ACHN (cell line): ENCODE results near the gene STAMBPL1.
"Not testable (repeated sequence)": the region's sequence is repeated elsewhere in the genome, so short reads cannot be mapped to it uniquely, and the experiment has no call there.

ENCODE experiments used
- DNase-seq: peaks from one replicate; pipeline ENCODE4 v3.0.0-alpha.2; 2015
- in situ Hi-C: cut with HindIII; loops from 2 replicates; pipeline ENCODE4 v1.10.0; 2017; ENCODE audit warnings: low sequenced_read_pairs, low pct_ligation_motif_present, low pct_unique_long_range_greater_than_20kb

STAMBPL1 gene

DNA sequence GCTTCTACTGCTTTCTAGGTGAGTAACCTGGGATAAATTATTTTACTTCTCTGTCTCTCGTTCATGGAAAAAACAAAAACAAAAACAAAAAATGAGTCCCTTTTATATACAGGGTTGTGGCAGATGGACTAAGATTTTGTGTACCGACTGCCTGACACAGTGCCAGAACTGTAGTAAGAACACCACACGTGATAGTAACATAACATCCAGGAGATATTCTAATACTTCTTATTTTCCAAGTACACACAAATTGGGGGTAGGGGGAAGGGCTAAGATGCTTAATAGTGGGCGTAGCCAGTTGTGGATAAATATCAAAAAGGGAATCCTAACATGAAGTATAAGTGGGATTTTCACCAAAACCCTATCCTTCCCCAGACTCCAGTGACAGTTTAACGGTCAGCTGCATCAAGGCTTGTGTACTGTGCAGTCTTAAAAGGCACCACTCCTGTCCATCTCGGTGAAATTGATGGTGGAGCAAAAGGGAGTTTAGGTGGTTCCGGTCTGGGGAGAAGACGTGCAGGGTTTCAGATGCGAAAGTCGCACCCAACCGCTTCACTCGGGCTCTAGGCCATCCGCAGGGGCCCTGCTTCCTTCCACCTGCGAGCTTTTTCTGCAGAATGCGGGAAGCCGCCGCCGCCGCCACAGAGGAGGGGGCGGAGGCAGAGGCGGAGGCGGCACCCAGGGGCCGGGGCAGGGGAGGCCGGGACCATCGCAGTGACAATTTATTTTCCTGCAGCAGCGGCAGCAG, at the start of gene STAMBPL1:
Gene STAMBPL1 (plus strand): TSS at position 712 of the 748 bp plus-strand sequence. CDS start 21,464 bp downstream, outside the sequence.
- in situ Hi-C loops: no loop called here
- DNase-seq: peak; percentile 67

- in situ Hi-C loops: no loop called here
- no peak for DNase-seq
Observed at GRCh38 chr10:88830643-88831268, 49.3 kb upstream of the STAMBPL1 start.

- DNase-seq: no peak
- in situ Hi-C loops: no loop called here
Observed at GRCh38 chr10:88831709-88832108, 48.3 kb upstream of the STAMBPL1 start.

- in situ Hi-C loops: no loop called here
- no peak for DNase-seq
Observed at GRCh38 chr10:88832376-88832775, 47.7 kb upstream of the STAMBPL1 start.

DNA sequence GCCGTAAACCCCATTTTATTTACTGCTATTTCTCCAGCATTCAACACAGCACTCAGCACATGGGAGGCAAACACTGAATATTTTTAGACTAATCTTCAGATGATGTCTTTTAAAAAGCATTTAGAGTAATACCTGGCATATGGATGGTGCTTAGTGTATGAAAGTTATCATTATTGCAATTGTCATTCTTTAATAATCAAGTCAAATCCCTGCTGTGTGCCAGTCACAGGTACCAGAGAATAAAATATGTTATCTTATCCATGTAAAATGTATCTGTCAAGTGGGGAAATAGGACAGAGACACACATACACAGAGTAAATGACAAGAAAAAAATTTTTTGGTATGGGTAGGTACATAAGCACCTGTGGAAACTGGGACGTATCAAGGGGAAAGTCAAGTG, 46.9 kb upstream of the STAMBPL1 start:
- in situ Hi-C loops: no loop called here
- DNase-seq: no peak

- in situ Hi-C loops: no loop called here
- no peak for DNase-seq
Observed at GRCh38 chr10:88833723-88834122, 46.3 kb upstream of the STAMBPL1 start.

DNA sequence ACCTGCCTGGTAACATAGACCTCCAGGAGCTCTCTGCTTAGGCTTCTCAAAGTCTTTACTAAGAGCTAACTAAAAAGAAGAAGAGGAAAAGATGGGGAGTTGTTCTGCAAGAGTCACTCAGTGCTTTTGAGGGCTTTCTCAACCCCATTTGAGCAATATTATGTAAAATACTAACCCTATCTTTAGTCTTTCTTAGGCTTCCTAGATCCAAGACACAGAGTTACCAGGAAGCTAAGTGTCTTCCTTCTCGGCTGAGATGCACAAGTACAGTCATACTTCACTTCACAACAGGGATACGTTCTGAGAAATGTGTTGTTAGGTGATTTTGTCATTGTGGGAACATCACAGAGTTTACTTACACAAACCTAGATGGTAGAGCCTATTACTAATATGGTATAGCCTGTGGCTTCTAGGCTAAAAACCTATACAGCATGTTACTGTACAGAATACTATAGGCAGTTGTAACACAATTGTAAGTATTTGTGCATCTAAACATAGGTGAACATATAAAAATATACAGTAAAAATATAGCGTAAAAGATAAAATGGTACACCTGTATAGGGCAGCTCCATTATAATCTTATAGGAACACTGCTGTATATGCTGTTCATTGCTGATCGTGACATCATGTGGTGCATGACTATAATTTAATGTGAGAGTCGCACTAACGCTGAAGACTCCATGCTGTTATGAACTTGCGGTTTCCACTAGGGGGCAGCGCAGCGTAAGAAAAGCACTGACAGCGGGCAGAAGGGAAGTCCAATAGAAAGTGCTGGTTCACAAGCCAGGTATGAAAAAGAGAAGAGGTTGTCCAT, 44.7 kb upstream of the STAMBPL1 start:
- in situ Hi-C loops: no loop called here
- peak; percentile 88 for DNase-seq

DNA sequence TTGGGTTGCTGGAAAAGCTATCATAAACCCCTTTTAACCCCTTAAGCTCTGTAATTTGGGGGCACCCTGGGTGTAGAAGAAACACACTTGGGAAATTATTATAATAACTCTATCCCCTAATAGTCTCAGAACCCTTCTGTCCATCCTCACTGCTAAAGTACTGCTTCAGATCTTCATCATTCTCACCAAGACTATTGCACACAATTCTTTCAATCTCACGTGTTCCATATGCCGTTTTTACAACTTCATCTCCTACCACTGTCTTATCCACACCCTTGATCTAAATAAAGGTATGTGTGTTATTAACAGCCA, 44.2 kb upstream of the STAMBPL1 start:
- in situ Hi-C loops: no loop called here
- DNase-seq: no peak

DNA sequence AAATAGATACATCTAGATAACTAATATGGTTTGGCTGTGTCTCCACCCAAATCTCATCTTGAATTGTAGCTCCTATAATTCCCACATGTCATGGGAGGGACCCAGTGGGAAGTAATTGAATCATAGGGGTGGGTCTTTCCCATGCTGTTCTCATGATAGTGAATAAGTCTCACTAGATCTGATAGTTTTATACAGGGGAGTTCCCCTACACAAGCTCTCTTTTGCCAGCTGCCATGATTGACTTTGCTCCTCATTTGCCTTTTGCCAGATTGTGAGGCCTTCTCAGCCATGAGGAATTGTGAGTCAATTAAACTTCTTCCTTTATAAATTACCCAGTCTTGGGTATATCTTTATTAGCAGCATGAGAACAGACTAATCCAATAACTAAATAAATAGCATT, 42.4 kb upstream of the STAMBPL1 start:
- DNase-seq, in situ Hi-C loops: not testable (repeated sequence)

DNA sequence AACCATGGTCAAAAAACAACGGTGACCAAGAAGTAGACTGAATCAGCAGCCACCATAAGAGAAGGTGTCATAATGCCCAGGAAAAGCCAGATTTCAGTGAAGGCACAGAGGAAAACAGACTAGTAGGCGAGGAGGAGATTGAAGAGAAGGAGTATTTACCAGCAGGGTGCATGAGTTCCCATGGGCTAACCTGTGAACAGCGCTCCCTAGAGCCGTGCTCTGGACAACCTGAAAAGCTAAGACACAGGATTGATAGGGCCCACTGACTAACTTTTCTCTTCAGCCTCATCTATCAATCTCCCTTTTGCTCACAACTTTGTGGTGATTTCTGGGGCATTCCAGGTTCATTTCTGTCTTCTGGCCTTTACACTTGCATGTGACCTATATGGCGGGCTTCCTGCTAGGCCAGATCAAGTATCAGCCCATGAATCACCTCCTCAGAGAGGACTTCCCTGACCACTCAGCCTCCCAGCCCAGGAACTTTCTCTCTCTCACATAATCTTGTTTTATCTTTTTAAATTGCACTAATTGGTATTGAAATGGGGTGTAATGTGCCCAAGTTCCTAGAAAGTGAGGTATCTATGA, 41.2 kb upstream of the STAMBPL1 start:
- DNase-seq: no peak
- in situ Hi-C loops: no loop called here

- in situ Hi-C loops: no loop called here
Observed at GRCh38 chr10:88840104-88840503, 39.9 kb upstream of the STAMBPL1 start.

DNA sequence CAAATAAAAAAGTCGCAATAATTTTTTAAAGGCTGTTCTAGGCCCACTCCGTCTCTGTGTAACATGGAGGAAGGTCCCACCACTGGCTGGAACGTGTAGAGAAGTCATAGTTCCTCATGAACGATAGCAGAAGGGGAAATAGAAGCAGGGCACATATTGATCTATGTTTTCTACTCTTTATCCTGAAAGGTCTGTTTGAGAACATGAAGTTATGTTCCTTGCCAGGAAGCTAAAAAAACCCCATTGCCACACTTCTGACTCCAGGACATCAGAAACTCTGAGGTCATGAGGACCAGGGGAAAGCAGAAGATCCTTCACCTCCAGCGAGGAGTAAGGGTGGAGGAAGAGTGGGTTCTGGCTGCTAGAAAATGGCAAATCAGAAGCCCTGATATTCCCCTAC, 39.2 kb upstream of the STAMBPL1 start:
- no peak for DNase-seq
- in situ Hi-C loops: no loop called here

More at GRCh38 chr10:88840104-88840503, 39.9 kb upstream of the STAMBPL1 start:
- DNase-seq: peak; percentile 14

GRCh38 chr10:88841316-88842111, 38.5 kb upstream of the STAMBPL1 start:
- DNase-seq: no peak

DNA sequence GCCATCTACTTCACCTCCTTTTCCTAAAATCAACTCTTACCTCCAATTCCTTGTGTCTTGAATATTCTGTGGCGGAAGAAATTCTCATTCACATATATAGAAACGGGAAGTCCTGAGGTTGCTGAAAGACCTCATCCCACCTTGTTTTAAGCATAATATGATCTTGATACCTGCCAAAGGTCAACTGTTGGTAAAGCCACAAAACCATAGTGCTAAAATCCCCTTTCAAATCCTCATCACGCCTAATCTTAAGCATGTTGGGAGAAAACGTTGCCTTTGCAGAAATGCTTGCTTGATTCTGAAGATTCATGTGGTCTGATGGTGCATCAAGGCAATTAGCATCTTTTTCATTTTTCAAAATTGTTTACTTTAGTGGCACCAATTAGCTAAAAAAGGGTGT, 36.9 kb upstream of the STAMBPL1 start:
- DNase-seq: no peak
- in situ Hi-C loops: no loop called here

More at GRCh38 chr10:88841316-88842111, 38.5 kb upstream of the STAMBPL1 start:
- in situ Hi-C loops: no loop called here

- in situ Hi-C loops: no loop called here
- DNase-seq: peak; percentile 38
Observed at GRCh38 chr10:88848499-88848898, 31.5 kb upstream of the STAMBPL1 start.

GRCh38 chr10:88849234-88849633, 30.8 kb upstream of the STAMBPL1 start:
- no peak for DNase-seq

GRCh38 chr10:88850712-88851111, 29.3 kb upstream of the STAMBPL1 start:
- DNase-seq: no peak
- in situ Hi-C loops: no loop called here

More at GRCh38 chr10:88849234-88849633, 30.8 kb upstream of the STAMBPL1 start:
- in situ Hi-C loops: no loop called here

DNA sequence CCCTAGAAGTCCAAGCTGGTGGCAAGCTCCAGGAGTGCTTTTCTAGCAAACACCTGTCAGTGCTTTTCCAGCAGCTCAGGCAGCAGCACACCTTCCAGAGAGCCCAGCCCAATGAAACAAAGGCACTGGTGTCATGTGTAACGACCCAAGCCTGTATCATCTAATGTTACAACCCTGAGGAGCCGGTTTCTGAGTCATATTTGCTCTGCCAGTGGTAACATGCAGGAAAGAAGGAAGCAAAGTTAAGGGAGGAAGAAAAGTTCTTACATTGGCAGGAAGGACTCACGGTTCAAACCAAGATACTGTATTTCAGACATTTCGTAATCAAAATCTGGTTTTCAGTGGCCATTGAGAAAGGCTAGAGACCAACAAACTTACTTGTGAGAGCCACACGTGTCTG, 28.3 kb upstream of the STAMBPL1 start, which contains the start of gene ANKRD22:
Gene ANKRD22 (minus strand): TSS at position 139 of the 400 bp plus-strand sequence. CDS start 237 bp downstream, outside the sequence.
- in situ Hi-C loops: no loop called here
- DNase-seq: peak; percentile 46
